Activated naive CD4-positive, alpha-beta T cell treated with anti-CD3 and anti-CD28 coated beads, Interleukin-2, amount 50 U/mL, for 72 hours (primary cell): ENCODE results near the gene PTPN4. TPM values are rescaled to one million over a fixed set of nuclear protein-coding genes. Genes with fewer than 3 reads are reported as not detected.

Experiments used
- ATAC-seq, 2 donors: fragments of 150-1000 bp; cut with Tn5 transposase; 2 replicates each; pipeline ENCODE4 v1.10.0; 2021; ENCODE audit warnings: mild to moderate bottlenecking in 2 of 2, moderate library complexity in 2 of 2
- DNase-seq, 2 donors: peaks; one replicate each; pipeline ENCODE4 v3.0.0; 2021 to 2022; ENCODE audit warnings: low spot score in 2 of 2
- H3K27ac Mint-ChIP-seq, 2 donors: one replicate each; pipeline ENCODE4 v1.8.0; 2022; ENCODE audit warnings: mild to moderate bottlenecking in 2 of 2, mixed read lengths in 2 of 2
- H3K36me3 Mint-ChIP-seq, 2 donors: one replicate each; pipeline ENCODE4 v1.8.0; 2022; ENCODE audit warnings: mixed read lengths in 2 of 2
- H3K9me3 Mint-ChIP-seq, 2 donors: one replicate each; pipeline ENCODE4 v1.8.0; 2022; ENCODE audit warnings: mixed read lengths in 2 of 2
- total RNA-seq, 2 donors: library from RNA; stranded (reverse); gene quantifications; one replicate each; pipeline ENCODE4 v1.2.3, GENCODE V29; 2022

The PTPN4 gene
- total RNA-seq, 2 donors from 2014 or later = 27.3 to 32.9 TPM

GRCh38 chr2:119724656-119725485 lies 34.9 kb upstream of the PTPN4 start:
- ATAC-seq = no peak
- peak in 1 of 2 donors; percentile 44 for DNase-seq

GRCh38 chr2:119727493-119727892 lies 32.2 kb upstream of the PTPN4 start:
- ATAC-seq (no peak), DNase-seq (no peak)
- Mint-ChIP-seq H3K36me3 (no peaks in the 10 kb centered on the region), H3K9me3 (no peaks in the 10 kb centered on the region), H3K27ac (no peak overlapping the region)

More at GRCh38 chr2:119724656-119725485, 34.9 kb upstream of the PTPN4 start:
- Mint-ChIP-seq H3K9me3 (no peaks in the 10 kb centered on the region), H3K27ac (peak overlapping the region in 1 of 2 donors; percentile 11), H3K36me3 (no peaks in the 10 kb centered on the region)

GRCh38 chr2:119728421-119728820 lies 31.3 kb upstream of the PTPN4 start:
- no peak for DNase-seq
- Mint-ChIP-seq H3K36me3 (no peaks in the 10 kb centered on the region), H3K27ac (no peak overlapping the region), H3K9me3 (no peaks in the 10 kb centered on the region)
- ATAC-seq = no peak

- DNase-seq = no peak
- no peak for ATAC-seq
- Mint-ChIP-seq H3K9me3 (no peaks in the 10 kb centered on the region), H3K27ac (peak overlapping the region in 1 of 2 donors; percentile 6), H3K36me3 (no peaks in the 10 kb centered on the region)
Observed at GRCh38 chr2:119730671-119731177, 29.0 kb upstream of the PTPN4 start.

GRCh38 chr2:119731983-119732382 lies 27.7 kb upstream of the PTPN4 start:
- ATAC-seq (no peak), DNase-seq (no peak)
- H3K36me3 Mint-ChIP-seq = no peaks in the 10 kb centered on the region
- H3K9me3 Mint-ChIP-seq = no peaks in the 10 kb centered on the region
- no peak overlapping the region for H3K27ac Mint-ChIP-seq

GRCh38 chr2:119732601-119733164 lies 27.0 kb upstream of the PTPN4 start:
- DNase-seq (no peak), ATAC-seq (no peak)
- Mint-ChIP-seq H3K36me3 (no peaks in the 10 kb centered on the region), H3K27ac (no peak overlapping the region), H3K9me3 (no peaks in the 10 kb centered on the region)

- DNase-seq = no peak
- no peak for ATAC-seq
- Mint-ChIP-seq H3K9me3 (no peaks in the 10 kb centered on the region), H3K27ac (no peak overlapping the region), H3K36me3 (no peaks in the 10 kb centered on the region)
Observed at GRCh38 chr2:119734047-119734446, 25.7 kb upstream of the PTPN4 start.

GRCh38 chr2:119735565-119735964 lies 24.2 kb upstream of the PTPN4 start:
- ATAC-seq = no peak
- DNase-seq = no peak
- H3K27ac Mint-ChIP-seq = no peak overlapping the region
- H3K36me3 Mint-ChIP-seq = no peaks in the 10 kb centered on the region
- H3K9me3 Mint-ChIP-seq = no peaks in the 10 kb centered on the region

GRCh38 chr2:119736021-119736420 lies 23.7 kb upstream of the PTPN4 start:
- H3K9me3 Mint-ChIP-seq = no peaks in the 10 kb centered on the region
- no peak for ATAC-seq
- DNase-seq = no peak
- H3K27ac Mint-ChIP-seq = no peak overlapping the region
- no peaks in the 10 kb centered on the region for H3K36me3 Mint-ChIP-seq

GRCh38 chr2:119739580-119740255 lies 20.0 kb upstream of the PTPN4 start:
- ATAC-seq (no peak), DNase-seq (no peak)
- Mint-ChIP-seq H3K36me3 (no peaks in the 10 kb centered on the region), H3K9me3 (no peaks in the 10 kb centered on the region), H3K27ac (no peak overlapping the region)

- Mint-ChIP-seq H3K36me3 (no peaks in the 10 kb centered on the region), H3K27ac (no peak overlapping the region), H3K9me3 (no peaks in the 10 kb centered on the region)
- DNase-seq (no peak), ATAC-seq (no peak)
Observed at GRCh38 chr2:119741001-119741400, 18.7 kb upstream of the PTPN4 start.

- Mint-ChIP-seq H3K9me3 (no peaks in the 10 kb centered on the region), H3K36me3 (no peaks in the 10 kb centered on the region), H3K27ac (peak overlapping the region in 1 of 2 donors; percentile 16)
- ATAC-seq (peak in 1 of 2 donors; percentile 11), DNase-seq (no peak)
Observed at GRCh38 chr2:119741868-119742267, 17.9 kb upstream of the PTPN4 start.

GRCh38 chr2:119744335-119744939 lies 15.3 kb upstream of the PTPN4 start:
- no peak overlapping the region for H3K27ac Mint-ChIP-seq
- H3K9me3 Mint-ChIP-seq = no peaks in the 10 kb centered on the region
- peak; percentile 52 to 76 for ATAC-seq
- no peaks in the 10 kb centered on the region for H3K36me3 Mint-ChIP-seq
- no peak for DNase-seq

GRCh38 chr2:119745566-119745965 lies 14.2 kb upstream of the PTPN4 start:
- H3K27ac Mint-ChIP-seq = no peak overlapping the region
- no peaks in the 10 kb centered on the region for H3K9me3 Mint-ChIP-seq
- DNase-seq (no peak), ATAC-seq (no peak)
- H3K36me3 Mint-ChIP-seq = no peaks in the 10 kb centered on the region

- no peak for DNase-seq
Observed at GRCh38 chr2:119746836-119747686, 12.7 kb upstream of the PTPN4 start.

GRCh38 chr2:119748135-119748534 lies 11.6 kb upstream of the PTPN4 start:
- no peak for ATAC-seq
- no peaks in the 10 kb centered on the region for H3K9me3 Mint-ChIP-seq
- no peak overlapping the region for H3K27ac Mint-ChIP-seq
- no peaks in the 10 kb centered on the region for H3K36me3 Mint-ChIP-seq
- no peak for DNase-seq

More at GRCh38 chr2:119746836-119747686, 12.7 kb upstream of the PTPN4 start:
- no peak for ATAC-seq
- Mint-ChIP-seq H3K27ac (no peak overlapping the region), H3K36me3 (no peaks in the 10 kb centered on the region), H3K9me3 (no peaks in the 10 kb centered on the region)
